GM21825 (cell line): ENCODE measurements around the gene TNPO2.
A peak's percentile ranks its signal among the peaks of the same experiment; 100 is the strongest.
"Not testable (repeated sequence)": the region's sequence is repeated elsewhere in the genome, so short reads cannot be mapped to it uniquely, and the experiment has no call there.

ENCODE experiments used
- ATAC-seq: cut with Tn5 transposase; IDR thresholded peaks from one replicate; pipeline ENCODE4 v1.9.1; 2021; ENCODE audit warnings: mild to moderate bottlenecking, moderate library complexity; ENCODE audit not compliant: unreplicated experiment

Gene TNPO2

GRCh38 chr19:12737835-12738351, 14.2 kb upstream of the TNPO2 start:
- no peak for ATAC-seq

- ATAC-seq: peak; percentile 67
Measured at GRCh38 chr19:12736995-12737834, 13.5 kb upstream of the TNPO2 start, which contains the start of gene GET3. TSS of gene GET3 (plus strand) at chr19:12737497. CDS start at chr19:12737506, 9 bp downstream.

- ATAC-seq: no peak
Measured at GRCh38 chr19:12733369-12734214, 9.9 kb upstream of the TNPO2 start.

GRCh38 chr19:12731337-12731736, 7.6 kb upstream of the TNPO2 start:
- ATAC-seq: no peak

GRCh38 chr19:12730064-12730463, 6.3 kb upstream of the TNPO2 start:
- ATAC-seq: no peak

- no peak for ATAC-seq
Measured at GRCh38 chr19:12727745-12728433, 4.2 kb upstream of the TNPO2 start.

- no peak for ATAC-seq
Measured at GRCh38 chr19:12726988-12727316, 3.2 kb upstream of the TNPO2 start.

GRCh38 chr19:12725612-12726011, 1.9 kb upstream of the TNPO2 start:
- not testable (repeated sequence) for ATAC-seq

GRCh38 chr19:12723381-12723640, 421 bp downstream of the TNPO2 start:
- no peak for ATAC-seq

- ATAC-seq: peak; percentile 56
Measured at GRCh38 chr19:12722566-12723380, 959 bp downstream of the TNPO2 start.

- ATAC-seq: no peak
Measured at GRCh38 chr19:12721656-12722565, 1.8 kb downstream of the TNPO2 start.

GRCh38 chr19:12720851-12721655, 2.7 kb downstream of the TNPO2 start:
- ATAC-seq: no peak

- ATAC-seq: no peak
Measured at GRCh38 chr19:12720296-12720695, 3.4 kb downstream of the TNPO2 start.

GRCh38 chr19:12715929-12716328, 7.8 kb downstream of the TNPO2 start:
- no peak for ATAC-seq

GRCh38 chr19:12715102-12715501, 8.6 kb downstream of the TNPO2 start:
- no peak for ATAC-seq

- ATAC-seq: not testable (repeated sequence)
Measured at GRCh38 chr19:12713304-12713703, 10.4 kb downstream of the TNPO2 start.

- not testable (repeated sequence) for ATAC-seq
Measured at GRCh38 chr19:12712077-12712476, 11.7 kb downstream of the TNPO2 start.

GRCh38 chr19:12711187-12711586, 12.5 kb downstream of the TNPO2 start:
- ATAC-seq: no peak

GRCh38 chr19:12708641-12709040, 15.1 kb downstream of the TNPO2 start:
- no peak for ATAC-seq
